GM12875 (cell line): Measurements from ENCODE around the gene POMGNT1.
"Not testable (repeated sequence)": the region's sequence is repeated elsewhere in the genome, so short reads cannot be mapped to it uniquely, and the experiment has no call there.

Experiments used
- H3K4me3 ChIP-seq: one replicate; pipeline ENCODE4 v1.5.1; 2011; ENCODE audit warnings: low read depth, low read length, control low read depth
- CTCF ChIP-seq: IDR thresholded peaks from 2 replicates; pipeline ENCODE4 v1.5.1; 2011; ENCODE audit warnings: low read depth, mild to moderate bottlenecking, control low read depth, inconsistent platforms, low read length, moderate library complexity, borderline replicate concordance; ENCODE audit not compliant: insufficient read depth

Gene POMGNT1

GRCh38 chr1:46197964-46198811 lies at the start of gene POMGNT1:
Gene POMGNT1 (minus strand): TSS chr1:46198434. CDS start chr1:46197821, 613 bp downstream.
- TF ChIP-seq CTCF = peak; percentile 25; the same call in 1 of the 2 replicates
- peak within 1 kb of the TSS; percentile 61 for H3K4me3 ChIP-seq

GRCh38 chr1:46247436-46248121 lies 49.3 kb upstream of the POMGNT1 start, which contains the start of gene RAD54L:
Gene RAD54L (plus strand): TSS chr1:46247763. CDS start chr1:46248406, 643 bp downstream.
- TF ChIP-seq CTCF = no peak
- peak within 1 kb of the TSS; percentile 77 for H3K4me3 ChIP-seq

- no peak for TF ChIP-seq CTCF
- H3K4me3 ChIP-seq = peak overlapping the region; percentile 77
Measured at GRCh38 chr1:46246548-46247435, 48.6 kb upstream of the POMGNT1 start.

GRCh38 chr1:46246136-46246535 lies 47.9 kb upstream of the POMGNT1 start:
- not testable (repeated sequence) for H3K4me3 ChIP-seq

- no peak overlapping the region for H3K4me3 ChIP-seq
- peak; percentile 39; the same call in 1 of the 2 replicates for TF ChIP-seq CTCF
Measured at GRCh38 chr1:46244656-46245371, 46.6 kb upstream of the POMGNT1 start.

GRCh38 chr1:46243831-46244230 lies 45.6 kb upstream of the POMGNT1 start:
- not testable (repeated sequence) for H3K4me3 ChIP-seq

- H3K4me3 ChIP-seq = no peak overlapping the region
- no peak for TF ChIP-seq CTCF
Measured at GRCh38 chr1:46242918-46243317, 44.7 kb upstream of the POMGNT1 start.

- not testable (repeated sequence) for H3K4me3 ChIP-seq
Measured at GRCh38 chr1:46241733-46242132, 43.5 kb upstream of the POMGNT1 start.

GRCh38 chr1:46238865-46239264 lies 40.6 kb upstream of the POMGNT1 start:
- not testable (repeated sequence) for H3K4me3 ChIP-seq
